Stimulated activated CD8-positive, alpha-beta memory T cell treated with anti-CD3 and anti-CD28 coated beads, Interleukin-4, amount 100 ng/mL, for 48 hours (primary cell): ENCODE measurements around the gene KIF5A.
A peak's percentile ranks its signal among the peaks of the same experiment; 100 is the strongest.

Source experiments
- DNase-seq: peaks from one replicate; pipeline ENCODE4 v3.0.0-alpha.2; 2020

The KIF5A gene

DNA sequence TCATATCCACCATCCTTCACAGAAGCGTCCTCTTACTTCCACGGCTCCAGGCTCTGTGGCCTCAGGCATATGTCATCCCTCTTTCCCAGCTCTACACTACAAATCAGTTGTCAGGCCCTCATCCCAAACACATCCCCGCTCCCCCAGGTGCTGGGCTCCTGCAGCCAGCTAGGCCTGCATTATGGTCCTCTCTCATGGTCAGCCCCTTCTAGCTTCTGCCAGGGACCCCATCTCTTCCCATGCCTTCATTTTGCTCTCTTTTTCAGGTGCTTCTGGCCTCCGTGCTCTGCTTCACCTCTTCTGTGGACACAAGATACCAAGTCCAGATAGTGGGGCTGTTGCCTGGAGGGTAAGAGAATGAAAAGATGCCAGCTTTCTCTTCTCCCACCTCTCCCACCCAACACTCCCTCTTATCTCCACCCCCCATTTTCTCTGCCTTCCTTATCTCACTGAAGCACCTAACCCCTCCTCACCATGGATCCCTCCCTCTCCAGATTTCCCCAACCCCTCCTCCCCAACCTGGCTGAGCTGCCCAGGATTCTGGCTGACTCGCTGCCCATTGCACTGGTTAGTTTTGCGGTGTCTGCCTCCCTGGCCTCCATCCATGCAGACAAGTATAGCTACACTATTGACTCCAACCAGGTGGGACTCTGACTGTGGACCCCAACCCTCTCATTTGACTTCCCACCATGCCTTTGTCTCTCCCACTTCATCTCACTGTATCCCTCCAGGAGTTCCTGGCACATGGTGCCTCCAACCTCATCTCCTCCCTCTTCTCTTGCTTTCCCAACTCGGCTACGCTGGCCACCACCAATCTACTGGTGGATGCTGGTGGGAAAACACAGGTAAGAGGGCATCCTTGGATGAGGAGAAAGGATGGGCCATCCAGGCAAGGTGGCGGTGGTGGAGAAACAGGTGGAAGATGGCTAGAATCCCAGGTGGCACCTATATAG lies 72.7 kb downstream of the KIF5A start:
- DNase-seq, result no peak

GRCh38 chr12:57623385-57623784 lies 73.5 kb downstream of the KIF5A start:
- DNase-seq, result no peak

- DNase-seq, result no peak
Observed at GRCh38 chr12:57623811-57624390, 74.1 kb downstream of the KIF5A start.

DNA sequence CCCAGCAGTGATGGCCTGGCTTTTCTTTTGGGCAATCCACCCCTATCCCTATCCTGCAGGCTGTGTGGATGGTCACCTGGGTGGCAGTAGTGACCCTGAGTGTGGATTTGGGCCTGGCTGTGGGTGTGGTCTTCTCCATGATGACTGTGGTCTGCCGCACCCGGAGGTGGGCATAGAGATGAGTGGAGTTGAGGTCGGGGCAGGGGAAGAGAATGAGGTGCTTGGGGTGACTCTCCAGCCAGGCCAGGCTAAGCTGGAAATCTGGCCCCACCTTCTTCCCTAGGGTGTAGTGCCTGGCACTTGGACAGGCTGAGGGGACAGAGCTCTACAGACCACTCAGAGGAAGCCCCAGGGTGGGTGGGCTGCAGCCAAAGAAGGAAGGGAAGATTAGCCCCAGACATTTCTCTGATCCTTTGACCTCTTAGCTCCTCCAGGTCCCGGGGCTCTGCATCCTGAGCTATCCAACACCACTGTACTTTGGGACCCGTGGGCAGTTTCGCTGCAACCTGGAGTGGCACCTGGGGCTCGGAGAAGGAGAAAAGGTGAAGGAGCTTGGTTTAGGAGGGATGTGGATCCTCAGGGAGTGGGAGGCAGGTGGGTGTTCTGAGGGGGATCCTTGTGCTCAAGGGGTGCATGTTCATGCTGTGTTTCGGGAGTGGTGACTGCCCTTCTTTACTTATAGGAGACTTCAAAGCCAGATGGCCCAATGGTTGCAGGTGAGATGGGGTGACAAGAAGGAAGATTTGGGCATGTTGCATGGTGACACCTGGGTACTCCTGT lies 74.8 kb downstream of the KIF5A start:
- DNase-seq, result no peak

DNA sequence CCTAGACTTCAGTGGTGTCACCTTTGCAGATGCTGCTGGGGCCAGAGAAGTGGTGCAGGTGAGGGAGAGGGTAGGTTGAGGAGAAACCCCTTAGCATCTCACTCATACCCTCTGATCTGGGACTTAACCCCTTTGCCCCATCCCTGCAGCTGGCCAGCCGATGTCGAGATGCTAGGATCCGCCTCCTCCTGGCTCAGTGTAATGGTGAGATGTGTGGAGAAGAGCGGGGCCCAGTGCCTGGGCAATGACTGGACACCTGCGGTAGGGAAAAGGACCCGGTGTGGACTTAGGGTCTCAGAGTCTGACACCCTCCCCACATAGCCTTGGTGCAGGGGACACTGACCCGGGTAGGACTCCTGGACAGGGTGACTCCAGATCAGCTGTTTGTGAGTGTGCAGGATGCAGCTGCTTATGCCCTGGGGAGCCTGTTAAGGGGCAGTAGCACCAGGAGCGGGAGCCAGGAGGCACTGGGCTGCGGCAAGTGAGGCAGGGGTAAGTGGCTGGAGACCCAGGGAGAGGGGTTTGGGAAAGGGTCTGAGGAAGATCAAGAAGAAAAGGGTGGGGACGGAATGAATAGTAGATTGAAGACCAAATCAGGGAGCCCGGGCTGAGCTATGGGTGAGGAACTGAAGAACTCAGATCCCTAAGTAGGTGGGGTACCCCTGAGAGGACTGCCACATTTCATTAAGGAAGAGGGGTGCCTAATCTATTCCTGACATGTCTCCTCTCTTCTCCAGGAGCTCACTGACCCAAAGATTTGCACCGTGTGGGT lies 75.6 kb downstream of the KIF5A start:
- DNase-seq, result no peak

DNA sequence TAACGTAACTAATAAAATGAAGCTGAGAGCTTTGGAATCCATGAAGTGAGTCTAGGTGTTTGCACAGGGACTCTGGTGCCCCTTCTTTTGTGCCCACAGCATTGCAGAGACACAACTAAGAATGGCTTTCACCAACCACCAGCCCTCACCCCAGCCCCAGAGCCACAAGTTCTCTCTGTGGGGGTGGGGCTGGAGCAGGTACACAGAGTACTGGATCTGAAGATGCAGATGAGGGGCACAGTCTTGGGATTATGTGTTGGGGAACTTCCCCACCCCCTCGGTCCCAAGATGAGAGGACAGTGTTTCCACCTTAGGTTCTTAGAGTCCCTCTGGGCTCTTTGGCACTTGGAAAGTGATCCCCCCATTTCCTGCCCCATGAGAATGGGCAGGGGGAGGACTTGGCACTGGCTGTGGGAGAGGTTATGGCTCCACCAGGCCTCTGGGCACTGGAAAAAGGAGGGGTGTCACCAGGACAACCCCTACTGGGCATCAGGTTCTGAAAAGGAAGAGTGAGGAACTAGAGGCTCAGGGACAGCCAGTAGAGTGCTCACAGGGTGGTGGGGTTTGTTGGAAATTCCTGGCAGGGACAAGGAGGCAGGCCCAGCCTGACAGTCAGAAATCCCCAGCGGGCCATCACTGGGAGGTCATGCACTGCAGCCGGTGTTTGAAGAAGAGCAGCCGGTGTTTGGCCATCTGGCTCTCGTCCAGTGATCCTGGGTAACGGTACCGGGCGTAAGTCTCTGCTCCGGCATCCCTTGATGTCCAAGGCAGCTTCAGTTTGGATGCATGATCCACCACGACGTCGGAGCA lies 76.5 kb downstream of the KIF5A start:
- DNase-seq, result peak; percentile 22

GRCh38 chr12:57626921-57627445 lies 77.1 kb downstream of the KIF5A start:
- no peak for DNase-seq

- DNase-seq, result peak; percentile 56
Observed at GRCh38 chr12:57627501-57628279, 77.8 kb downstream of the KIF5A start.

GRCh38 chr12:57628280-57629191 lies 78.7 kb downstream of the KIF5A start:
- peak; percentile 21 for DNase-seq

GRCh38 chr12:57629897-57630471 lies 80.1 kb downstream of the KIF5A start:
- DNase-seq, result peak; percentile 23

DNA sequence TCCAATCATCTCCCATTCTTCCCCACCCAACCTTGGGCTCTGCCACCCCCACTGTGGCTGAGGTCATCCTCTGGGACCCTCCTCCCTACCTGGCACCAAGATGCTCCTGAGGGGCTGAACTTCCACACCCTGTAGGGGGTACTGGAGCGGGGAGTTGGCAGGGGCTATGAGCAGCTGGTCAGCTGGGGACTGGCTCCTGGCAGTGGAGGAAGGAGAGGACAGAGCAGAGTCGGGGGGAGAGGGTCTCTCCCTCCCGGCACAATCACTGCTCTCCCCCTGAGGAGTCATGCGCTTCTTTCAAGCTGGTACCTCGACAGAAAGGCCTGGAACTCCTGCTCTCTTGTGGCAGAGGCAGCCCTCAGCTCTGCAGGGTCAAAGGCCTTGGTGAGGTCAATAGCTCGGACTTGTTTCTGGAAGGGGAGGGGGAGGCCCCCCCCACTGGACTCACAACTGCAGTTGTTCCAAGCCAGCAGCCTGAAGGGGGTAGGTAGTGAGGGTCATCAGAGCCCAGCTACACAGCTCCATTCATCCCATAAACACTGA lies 81.1 kb downstream of the KIF5A start:
- no peak for DNase-seq

- no peak for DNase-seq
Observed at GRCh38 chr12:57631566-57632072, 81.8 kb downstream of the KIF5A start.

DNA sequence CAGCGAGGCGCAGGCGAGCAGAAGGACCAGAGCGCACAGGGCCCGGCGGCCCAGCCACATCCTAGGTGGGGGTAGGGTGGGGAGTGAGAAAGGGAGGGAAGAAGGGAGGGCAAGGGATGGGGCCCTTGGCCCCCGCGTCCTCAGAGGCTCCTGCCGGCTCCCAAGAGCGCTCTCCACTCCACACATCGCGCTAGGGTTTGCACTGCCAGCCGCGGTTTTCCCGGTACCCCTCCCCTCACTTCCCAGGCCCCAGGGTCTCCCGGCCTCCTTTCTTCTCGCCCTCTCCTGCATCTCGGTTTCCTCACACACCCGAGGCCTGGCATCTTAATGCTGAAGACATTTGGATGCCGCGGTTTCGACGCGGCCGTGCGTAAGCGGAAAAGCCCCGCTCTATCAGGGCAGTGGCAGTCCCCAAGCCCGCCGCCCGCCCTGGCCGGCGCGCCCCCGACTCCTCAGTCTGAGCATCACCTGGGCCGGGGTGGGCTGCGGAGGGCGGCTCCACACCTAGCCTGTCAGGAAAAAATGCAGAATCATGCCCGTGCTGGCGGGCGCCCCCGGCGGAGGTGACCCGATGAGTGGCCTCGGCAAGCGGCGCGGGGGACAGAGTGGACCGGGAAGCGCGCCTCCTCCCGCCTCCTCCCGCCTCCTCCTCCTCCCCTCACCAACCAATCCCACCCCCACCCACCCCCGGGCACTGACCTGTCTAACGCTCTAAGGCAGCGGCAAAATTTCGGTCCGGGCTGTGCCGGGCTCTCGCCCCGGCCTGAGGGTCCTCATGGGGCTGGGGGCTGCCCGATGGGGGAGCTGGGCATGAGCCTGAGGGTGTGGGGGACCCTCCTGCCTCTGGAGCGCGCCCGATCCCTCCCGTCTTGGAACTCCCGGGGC lies 82.5 kb downstream of the KIF5A start:
- peak; percentile 46 for DNase-seq

DNA sequence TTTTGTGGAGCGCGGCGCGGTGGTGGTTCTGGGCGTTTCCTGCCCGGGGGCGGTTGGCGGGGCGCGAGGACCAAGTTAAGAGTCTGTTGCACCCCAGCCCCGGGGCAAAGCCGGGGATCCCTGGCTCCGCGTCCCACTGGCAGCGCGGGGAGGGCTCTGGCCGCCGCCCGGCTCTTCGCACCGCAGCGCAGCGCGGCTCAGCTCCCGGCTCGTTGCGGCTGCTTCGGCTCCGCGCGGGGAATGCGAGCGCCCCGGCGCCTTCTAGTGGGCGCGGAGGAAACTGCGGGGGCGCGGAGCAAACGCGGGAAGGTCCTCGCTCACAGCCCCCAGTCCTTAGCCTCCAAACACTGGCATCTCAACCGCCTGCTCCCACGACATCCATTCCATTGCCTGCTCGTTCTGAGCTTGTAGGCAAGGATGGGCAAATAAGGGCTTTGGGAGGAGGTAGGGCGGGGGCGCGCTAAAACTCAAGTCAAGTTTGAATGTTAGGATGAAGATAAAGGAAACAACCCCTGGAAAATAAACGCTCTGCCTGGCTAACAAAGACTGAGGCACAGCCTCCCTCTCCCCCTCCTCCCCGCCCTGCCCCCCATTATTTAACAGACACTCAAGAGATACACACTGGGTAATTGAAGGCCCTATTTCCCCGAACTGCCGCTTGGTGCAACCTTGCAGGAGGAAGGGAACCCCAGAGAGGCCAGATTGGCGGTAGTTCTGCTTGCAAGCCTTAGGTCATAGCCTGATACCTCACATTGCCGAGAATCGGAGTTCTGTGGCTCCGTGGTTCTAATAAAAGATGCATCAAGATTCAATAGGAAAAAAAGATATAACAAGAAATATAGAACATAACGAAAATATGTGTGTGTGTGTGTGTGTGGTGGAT lies 83.4 kb downstream of the KIF5A start, which contains the start of gene B4GALNT1:
Gene B4GALNT1 (minus strand): TSS at position 244 of the 883 bp plus-strand sequence. CDS start 1,069 bp downstream, outside the sequence.
- peak; percentile 78 for DNase-seq
